ENCODE results near the gene TMEM88. TPM values are rescaled to one million over a fixed set of nuclear protein-coding genes. Genes with fewer than 3 reads are reported as not detected.

The TMEM88 gene
- total RNA-seq, 4 donors from 2014 or later, result 6.5 to 41.6 (median 29.6) TPM

DNA sequence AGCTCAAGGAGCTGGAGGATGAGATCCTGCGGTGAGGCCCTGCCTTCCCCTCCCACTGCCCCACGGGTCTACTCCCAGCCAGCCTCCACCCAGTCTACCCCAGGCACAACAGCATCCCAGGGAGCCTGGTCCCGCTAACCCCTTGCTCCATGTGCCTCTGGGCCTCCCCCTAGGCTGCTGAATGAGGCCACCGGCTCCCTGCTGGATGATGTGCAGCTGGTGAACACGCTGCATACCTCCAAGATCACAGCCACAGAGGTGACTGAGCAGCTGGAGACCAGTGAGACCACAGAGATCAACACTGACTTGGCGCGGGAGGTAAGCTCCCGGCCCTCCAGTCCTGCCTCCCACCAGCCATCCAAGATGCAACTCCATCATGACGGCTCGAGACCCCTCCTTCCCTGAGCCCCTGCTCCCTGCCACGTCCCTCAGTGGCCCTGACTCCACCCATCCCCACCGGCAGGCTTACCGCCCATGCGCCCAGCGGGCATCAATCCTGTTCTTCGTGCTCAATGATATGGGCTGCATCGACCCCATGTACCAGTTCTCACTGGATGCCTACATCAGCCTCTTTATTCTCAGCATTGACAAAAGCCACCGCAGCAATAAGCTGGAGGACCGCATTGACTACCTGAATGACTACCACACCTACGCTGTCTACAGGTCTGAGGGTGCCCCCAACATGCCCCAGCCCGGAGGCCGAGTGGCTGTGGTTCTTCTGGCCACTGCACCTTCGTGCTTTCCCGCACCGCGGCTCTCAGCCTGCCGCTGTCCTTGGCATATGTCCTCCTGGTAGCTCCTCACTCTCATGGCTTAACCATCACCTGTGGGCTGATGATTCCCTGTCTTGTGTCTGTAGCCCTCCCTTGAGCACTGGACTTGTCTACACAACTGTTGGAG is 35.9 kb upstream of the TMEM88 start:
- TF ChIP-seq, protein P1, sequence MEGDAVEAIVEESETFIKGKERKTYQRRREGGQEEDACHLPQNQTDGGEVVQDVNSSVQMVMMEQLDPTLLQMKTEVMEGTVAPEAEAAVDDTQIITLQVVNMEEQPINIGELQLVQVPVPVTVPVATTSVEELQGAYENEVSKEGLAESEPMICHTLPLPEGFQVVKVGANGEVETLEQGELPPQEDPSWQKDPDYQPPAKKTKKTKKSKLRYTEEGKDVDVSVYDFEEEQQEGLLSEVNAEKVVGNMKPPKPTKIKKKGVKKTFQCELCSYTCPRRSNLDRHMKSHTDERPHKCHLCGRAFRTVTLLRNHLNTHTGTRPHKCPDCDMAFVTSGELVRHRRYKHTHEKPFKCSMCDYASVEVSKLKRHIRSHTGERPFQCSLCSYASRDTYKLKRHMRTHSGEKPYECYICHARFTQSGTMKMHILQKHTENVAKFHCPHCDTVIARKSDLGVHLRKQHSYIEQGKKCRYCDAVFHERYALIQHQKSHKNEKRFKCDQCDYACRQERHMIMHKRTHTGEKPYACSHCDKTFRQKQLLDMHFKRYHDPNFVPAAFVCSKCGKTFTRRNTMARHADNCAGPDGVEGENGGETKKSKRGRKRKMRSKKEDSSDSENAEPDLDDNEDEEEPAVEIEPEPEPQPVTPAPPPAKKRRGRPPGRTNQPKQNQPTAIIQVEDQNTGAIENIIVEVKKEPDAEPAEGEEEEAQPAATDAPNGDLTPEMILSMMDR (IDR thresholded peaks at IDR 0.05), result no peak
- TF ChIP-seq POLR2A (IDR thresholded peaks at IDR 0.05) (no peak), EP300 (IDR thresholded peaks at IDR 0.05) (no peak), POLR2AphosphoS5 (IDR thresholded peaks at IDR 0.05) (no peak)
- Histone ChIP-seq H3K4me3 (no peak overlapping the region), H3K4me1 (no peaks in the 10 kb centered on the region), H3K9me3 (no peaks in the 10 kb centered on the region), H3K27me3 (peaks cover 8% of the 10 kb centered on the region), H3K36me3 (no peaks in the 10 kb centered on the region), H3K27ac (no peak overlapping the region)
- WGBS, 2 donors (ENCODE audit: low coverage in 1 of 2), result 70 to 90% methylated on average over 10 to 15 of the region's 27 CpGs
- no peak for ATAC-seq

DNA sequence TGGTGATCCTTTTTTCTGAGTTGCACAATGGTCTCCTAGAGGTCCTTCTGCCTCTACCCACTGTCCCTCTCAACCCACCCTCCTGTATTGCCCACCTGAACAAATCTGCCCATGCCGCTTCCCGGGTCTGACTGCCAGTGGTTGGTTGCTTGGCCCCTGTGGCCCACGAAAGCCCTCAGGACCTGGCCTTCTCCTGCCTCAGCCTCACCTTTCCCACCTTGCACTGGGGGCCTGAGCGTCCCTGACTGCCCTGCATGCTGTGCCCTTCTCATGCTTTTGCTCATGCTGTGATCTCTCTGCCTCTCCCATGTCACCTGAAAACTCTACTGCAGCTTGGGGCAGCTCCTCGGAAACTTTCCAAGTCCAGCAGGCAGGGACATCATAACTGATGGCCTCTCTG is 34.6 kb upstream of the TMEM88 start:
- 67 to 78% methylated on average over 3 to 5 of the region's 5 CpGs for WGBS, 2 donors (ENCODE audit: low coverage in 1 of 2)

DNA sequence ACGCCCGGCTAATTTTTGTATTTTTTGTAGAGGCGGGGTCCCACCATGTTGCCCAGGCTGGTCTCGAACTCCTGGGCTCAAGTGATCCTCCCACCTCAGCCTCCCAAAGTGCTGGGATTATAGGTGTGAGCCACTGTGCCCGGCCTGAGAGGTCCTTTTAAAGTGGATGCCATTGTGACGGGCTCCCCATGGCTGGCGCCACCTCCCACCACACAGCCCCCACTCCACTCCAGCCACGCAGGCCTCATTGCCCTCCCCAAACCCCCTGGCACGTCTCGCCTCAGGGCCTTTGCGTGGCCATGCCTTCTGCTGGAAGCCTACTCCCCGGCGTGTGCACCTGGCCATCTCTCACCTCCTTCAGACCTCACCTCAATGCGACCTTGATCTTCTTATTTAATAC is 32.7 kb upstream of the TMEM88 start:
- no peaks in the 10 kb centered on the region for H3K36me3 ChIP-seq
- 60% methylated on average over 6 to 10 of the region's 14 CpGs for WGBS, 2 donors (ENCODE audit: low coverage in 1 of 2)
- H3K27ac ChIP-seq, result no peak overlapping the region
- H3K4me1 ChIP-seq, result peaks cover 0 to 12% (median 0%) of the 10 kb centered on the region in 3 donors
- TF ChIP-seq POLR2AphosphoS5 (IDR thresholded peaks at IDR 0.05) (no peak), POLR2A (IDR thresholded peaks at IDR 0.05) (no peak), EP300 (IDR thresholded peaks at IDR 0.05) (no peak)
- TF ChIP-seq, protein P1 (IDR thresholded peaks at IDR 0.05), result no peak
- H3K9me3 ChIP-seq, result no peaks in the 10 kb centered on the region
- ATAC-seq, result no peak
- H3K27me3 ChIP-seq, result no peaks in the 10 kb centered on the region
- H3K4me3 ChIP-seq, result no peak overlapping the region

More for the DNA sequence above, 34.6 kb upstream of the TMEM88 start:
- no peaks in the 10 kb centered on the region for H3K27me3 ChIP-seq
- TF ChIP-seq, protein P1 (IDR thresholded peaks at IDR 0.05), result no peak
- no peak for TF ChIP-seq POLR2AphosphoS5 (IDR thresholded peaks at IDR 0.05)
- peaks cover 0 to 2% (median 0%) of the 10 kb centered on the region in 3 donors for H3K4me1 ChIP-seq
- H3K9me3 ChIP-seq, result no peaks in the 10 kb centered on the region
- no peak for ATAC-seq
- H3K4me3 ChIP-seq, result no peak overlapping the region
- H3K27ac ChIP-seq, result no peak overlapping the region
- no peaks in the 10 kb centered on the region for H3K36me3 ChIP-seq

DNA sequence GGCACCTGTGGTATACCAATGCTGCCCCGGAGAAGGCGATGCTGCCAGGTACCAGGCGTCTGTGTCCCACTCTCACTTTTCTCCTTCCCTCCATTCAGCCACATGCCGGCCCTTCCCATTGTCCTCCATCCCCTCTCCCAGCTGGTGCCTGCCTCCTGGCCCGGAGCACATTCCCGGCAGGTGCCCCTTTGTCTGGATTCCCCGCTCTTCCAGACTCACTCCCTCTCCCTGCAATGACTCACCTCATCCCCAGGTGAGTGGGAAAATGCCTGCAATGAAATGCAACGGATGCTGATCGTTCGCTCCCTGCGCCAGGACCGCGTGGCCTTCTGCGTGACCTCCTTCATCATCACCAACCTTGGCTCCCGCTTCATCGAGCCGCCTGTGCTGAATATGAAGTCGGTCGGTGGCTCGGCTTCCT is 31.3 kb upstream of the TMEM88 start:
- no peak for TF ChIP-seq EP300 (IDR thresholded peaks at IDR 0.05)
- TF ChIP-seq, protein P1 (IDR thresholded peaks at IDR 0.05), result no peak
- TF ChIP-seq POLR2A (IDR thresholded peaks at IDR 0.05), result no peak
- TF ChIP-seq POLR2AphosphoS5 (IDR thresholded peaks at IDR 0.05), result no peak
- Histone ChIP-seq H3K9me3 (no peaks in the 10 kb centered on the region), H3K36me3 (no peaks in the 10 kb centered on the region), H3K4me3 (no peak overlapping the region), H3K4me1 (peaks cover 0 to 12% (median 0%) of the 10 kb centered on the region in 3 donors), H3K27me3 (no peaks in the 10 kb centered on the region), H3K27ac (no peak overlapping the region)
- ATAC-seq, result no peak
- 76 to 83% methylated on average over 15 to 20 of the region's 20 CpGs for WGBS, 2 donors (ENCODE audit: low coverage in 1 of 2)

All from gastroesophageal sphincter (tissue), 4 donors.